GM23338 (cell line): ENCODE results near the gene TEX101. TPM values are rescaled to one million over a fixed set of nuclear protein-coding genes. Genes with fewer than 3 reads are reported as not detected.
A peak's percentile ranks its signal among the peaks of the same experiment; 100 is the strongest.
"Not testable (repeated sequence)": the region's sequence is repeated elsewhere in the genome, so short reads cannot be mapped to it uniquely, and the experiment has no call there.

Experiments used
- ATAC-seq: fragments of 200-7000 bp; cut with Tn5 transposase; 3 replicates; pipeline ENCODE4 v1.9.1; 2020
- DNase-seq: peaks from one replicate; pipeline ENCODE4 v3.0.0-alpha.2; 2015; ENCODE audit warnings: low spot score
- H2AFZ ChIP-seq: fragments of 200-600 bp; sonication (generic); 2 replicates; pipeline ENCODE4 v1.8.0; 2016; ENCODE audit warnings: antibody characterized with exemption, mild to moderate bottlenecking, moderate library complexity
- H3F3A ChIP-seq: fragments of 200-600 bp; sonication (generic); replicated peaks from 2 replicates; pipeline ENCODE4 v1.8.0; 2017; ENCODE audit warnings: antibody characterized with exemption, mixed run types, low read depth
- H3K27ac ChIP-seq: fragments of 200-600 bp; sonication (generic); 2 replicates; pipeline ENCODE4 v1.6.1; 2016; ENCODE audit warnings: low read depth
- H3K27me3 ChIP-seq: fragments of 200-600 bp; sonication (generic); 2 replicates; pipeline ENCODE4 v1.8.0; 2016; ENCODE audit warnings: mild to moderate bottlenecking, mixed run types, moderate library complexity; ENCODE audit not compliant: insufficient read depth
- H3K36me3 ChIP-seq: fragments of 200-600 bp; sonication (generic); 2 replicates; pipeline ENCODE4 v1.8.0; 2016; ENCODE audit warnings: mild to moderate bottlenecking; ENCODE audit not compliant: insufficient read depth
- H3K4me1 ChIP-seq: fragments of 200-600 bp; sonication (generic); 2 replicates; pipeline ENCODE4 v1.8.0; 2016; ENCODE audit warnings: mild to moderate bottlenecking, moderate library complexity; ENCODE audit not compliant: insufficient read depth
- H3K4me2 ChIP-seq: fragments of 200-600 bp; sonication (generic); 2 replicates; pipeline ENCODE4 v1.7.1; 2017; ENCODE audit warnings: mixed run types
- H3K4me3 ChIP-seq: fragments of 200-600 bp; sonication (generic); 2 replicates; pipeline ENCODE4 v1.6.1; 2016; ENCODE audit warnings: mixed run types
- H3K79me2 ChIP-seq: fragments of 200-600 bp; sonication (generic); replicated peaks from 2 replicates; pipeline ENCODE4 v1.8.0; 2017; ENCODE audit warnings: mild to moderate bottlenecking; ENCODE audit not compliant: insufficient read depth
- H3K9me2 ChIP-seq: fragments of 200-600 bp; sonication (generic); 2 replicates; pipeline ENCODE4 v1.8.0; 2017; ENCODE audit not compliant: insufficient read depth
- H4K20me1 ChIP-seq: fragments of 200-600 bp; sonication (generic); replicated peaks from 2 replicates; pipeline ENCODE4 v1.8.0; 2017; ENCODE audit warnings: mild to moderate bottlenecking; ENCODE audit not compliant: insufficient read depth
- H3K27ac Mint-ChIP-seq: 2 replicates; pipeline ENCODE4 v1.8.0; 2020; ENCODE audit warnings: inconsistent platforms, mild to moderate bottlenecking, moderate library complexity, mixed read lengths
- H3K27me3 Mint-ChIP-seq: 3 replicates; pipeline ENCODE4 v1.8.0; 2022; ENCODE audit warnings: low read depth, mild to moderate bottlenecking, moderate library complexity, mixed read lengths, inconsistent platforms; ENCODE audit not compliant: insufficient read depth, poor library complexity
- H3K36me3 Mint-ChIP-seq: 3 replicates; pipeline ENCODE4 v1.8.0; 2021; ENCODE audit warnings: low read depth, mild to moderate bottlenecking, inconsistent platforms, moderate library complexity, mixed read lengths
- H3K4me1 Mint-ChIP-seq: 3 replicates; pipeline ENCODE4 v1.8.0; 2020; ENCODE audit warnings: mild to moderate bottlenecking, inconsistent platforms, mixed read lengths
- H3K4me3 Mint-ChIP-seq: 3 replicates; pipeline ENCODE4 v1.8.0; 2021; ENCODE audit warnings: moderate library complexity, mild to moderate bottlenecking, inconsistent platforms, mixed read lengths
- H3K9me3 Mint-ChIP-seq: 3 replicates; pipeline ENCODE4 v1.8.0; 2020; ENCODE audit warnings: moderate library complexity, mild to moderate bottlenecking, inconsistent platforms, mixed read lengths
- CREB1 ChIP-seq: fragments of 250-450 bp; sonication (Bioruptor Pico); IDR thresholded peaks from 2 replicates; pipeline ENCODE4 v1.5.0; 2020; ENCODE audit warnings: low read depth, mild to moderate bottlenecking, moderate library complexity
- CTCF ChIP-seq, 2 experiments: fragments of 200-600 bp in 1 of 2; sonication (generic) in 1 of 2; conservative IDR thresholded peaks; 2 replicates each; pipeline versions ENCODE4 v1.5.1 to v1.6.1; 2016 to 2017; ENCODE audit warnings: antibody characterized with exemption in 2 of 2, low read depth in 2 of 2, mild to moderate bottlenecking in 2 of 2, moderate library complexity in 1 of 2
- ETS1 ChIP-seq: IDR thresholded peaks from 2 replicates; pipeline ENCODE4 v1.6.1; 2016; ENCODE audit warnings: antibody characterized with exemption
- EZH2 ChIP-seq: fragments of 200-600 bp; sonication (generic); IDR thresholded peaks from one replicate; pipeline ENCODE4 v1.8.0; 2017; ENCODE audit warnings: antibody characterized with exemption, mild to moderate bottlenecking, low read depth; ENCODE audit not compliant: unreplicated experiment
- EZH2phosphoT487 ChIP-seq: fragments of 200-600 bp; sonication (generic); IDR thresholded peaks from one replicate; pipeline ENCODE4 v1.8.1; 2018; ENCODE audit warnings: antibody characterized with exemption; ENCODE audit not compliant: unreplicated experiment
- JUNB ChIP-seq: IDR thresholded peaks from one replicate; pipeline ENCODE4 v1.6.1; 2016; ENCODE audit warnings: antibody characterized with exemption; ENCODE audit not compliant: unreplicated experiment
- NANOG ChIP-seq: IDR thresholded peaks from 2 replicates; pipeline ENCODE4 v1.6.1; 2016; ENCODE audit warnings: antibody characterized with exemption, borderline replicate concordance
- POLR2AphosphoS5 ChIP-seq: IDR thresholded peaks from 2 replicates; pipeline ENCODE4 v1.6.1; 2016; ENCODE audit warnings: antibody characterized with exemption, low read depth
- STAT1 ChIP-seq: IDR thresholded peaks from one replicate; pipeline ENCODE4 v1.6.1; 2016; ENCODE audit warnings: antibody characterized with exemption; ENCODE audit not compliant: unreplicated experiment
- ZNF114 ChIP-seq: fragments of 250-450 bp; sonication (Bioruptor Pico); IDR thresholded peaks from 2 replicates; pipeline ENCODE4 v1.5.0; 2020; ENCODE audit warnings: mild to moderate bottlenecking, moderate library complexity
- ZNF331 ChIP-seq: fragments of 250-450 bp; sonication (Bioruptor Pico); IDR thresholded peaks from 2 replicates; pipeline ENCODE4 v1.5.0; 2020; ENCODE audit warnings: low read depth, mild to moderate bottlenecking, moderate library complexity
- polyA plus RNA-seq: library from polyadenylated mRNA; unstranded; fragments of >200 nt; fragmentation: Nextera tagmentation; extraction: Ambion mirVana; gene quantifications from 2 replicates; pipeline ENCODE4 v1.2.1, GENCODE V29; 2016
- total RNA-seq: library from RNA; depleted of rRNA; stranded (reverse); fragments of >200 nt; shearing (Covaris generic); gene quantifications from 2 replicates; pipeline ENCODE4 v1.2.3, GENCODE V29; 2014

Gene TEX101
- total and polyA plus RNA-seq, 2 experiments from 2014 or later, result not detected

GRCh38 chr19:43371909-43372308, 42.8 kb upstream of the TEX101 start (continued):
- TF ChIP-seq NANOG (no peak), JUNB (no peak), ZNF331 (CRISPR knock-in tag) (no peak)

- H3K9me3 Mint-ChIP-seq, result no peaks in the 10 kb centered on the region; the same call in 2 of the 3 replicates
- Histone ChIP-seq H3K4me2 (no peak overlapping the region), H3F3A (no peaks in the 10 kb centered on the region), H3K36me3 (no peaks in the 10 kb centered on the region), H2AFZ (no peak overlapping the region), H4K20me1 (no peaks in the 10 kb centered on the region), H3K4me3 (no peak overlapping the region), H3K79me2 (no peaks in the 10 kb centered on the region), H3K27me3 (no peaks in the 10 kb centered on the region), H3K27ac (no peak overlapping the region), H3K9me2 (no peaks in the 10 kb centered on the region), H3K4me1 (no peaks in the 10 kb centered on the region)
- H3K27ac Mint-ChIP-seq, result no peak overlapping the region
- TF ChIP-seq CREB1 (CRISPR knock-in tag), result no peak
- no peak for TF ChIP-seq ETS1
- no peak for TF ChIP-seq JUNB
- TF ChIP-seq ZNF331 (CRISPR knock-in tag), result no peak
- no peak for TF ChIP-seq ZNF114 (CRISPR knock-in tag)
- no peak for TF ChIP-seq NANOG
- TF ChIP-seq POLR2AphosphoS5, result no peak
- TF ChIP-seq STAT1, result no peak
- ATAC-seq (no peak), DNase-seq (no peak)
- H3K4me3 Mint-ChIP-seq, result no peak overlapping the region
- peaks cover 10% of the 10 kb centered on the region for H3K4me1 Mint-ChIP-seq
- no peaks in the 10 kb centered on the region for H3K36me3 Mint-ChIP-seq
- peaks cover 6% of the 10 kb centered on the region for H3K27me3 Mint-ChIP-seq
Observed at GRCh38 chr19:43372462-43372861, 42.2 kb upstream of the TEX101 start.

- ATAC-seq, result peak; percentile 58
- not testable (repeated sequence) for H3K36me3 ChIP-seq, H3K36me3 Mint-ChIP-seq, H3K9me3 Mint-ChIP-seq, H3K27ac ChIP-seq, H3K4me3 ChIP-seq, H4K20me1 ChIP-seq, H3K27me3 Mint-ChIP-seq, H3F3A ChIP-seq, DNase-seq, H2AFZ ChIP-seq, H3K4me3 Mint-ChIP-seq, H3K9me2 ChIP-seq, H3K4me1 ChIP-seq, H3K79me2 ChIP-seq, H3K27ac Mint-ChIP-seq, H3K27me3 ChIP-seq, H3K4me2 ChIP-seq
- peaks cover 14% of the 10 kb centered on the region for H3K4me1 Mint-ChIP-seq
Observed at GRCh38 chr19:43377624-43378023, 37.1 kb upstream of the TEX101 start.

- Mint-ChIP-seq H3K4me3 (no peak overlapping the region), H3K4me1 (peaks cover 14% of the 10 kb centered on the region), H3K36me3 (peaks cover under 1% of the 10 kb centered on the region; the same call in 1 of the 3 replicates), H3K27ac (no peak overlapping the region), H3K27me3 (no peaks in the 10 kb centered on the region), H3K9me3 (peaks cover 4% of the 10 kb centered on the region; the same call in 2 of the 3 replicates)
- Histone ChIP-seq H3K4me3 (peak overlapping the region; percentile 34; the same call in 1 of the 2 replicates), H2AFZ (peak overlapping the region; percentile 88), H3K27me3 (no peaks in the 10 kb centered on the region), H3K4me1 (0 out of 2 replicates have a peak, but pooled peaks cover 5% of the 10 kb centered on the region), H3K27ac (no peak overlapping the region), H3K4me2 (peak overlapping the region; percentile 51; the same call in 1 of the 2 replicates), H3K9me2 (no peaks in the 10 kb centered on the region), H3F3A (no peaks in the 10 kb centered on the region), H3K36me3 (no peaks in the 10 kb centered on the region), H4K20me1 (no peaks in the 10 kb centered on the region), H3K79me2 (no peaks in the 10 kb centered on the region)
- ATAC-seq (peak; percentile 40), DNase-seq (peak; percentile 49)
- TF ChIP-seq EZH2 (no peak), CTCF (conservative IDR thresholded peaks at IDR 0.05; ENCODE audit: low read depth in 2 of 2) (no peak), NANOG (no peak), EZH2phosphoT487 (no peak), STAT1 (no peak), JUNB (no peak)
Observed at GRCh38 chr19:43380008-43380407, 34.7 kb upstream of the TEX101 start.
